NCI-H1092 treated with DMSO at 0.1 percent for 48 hours (cell line): ENCODE measurements around the gene GNAO1.

ENCODE experiments used
- DNase-seq: peaks from one replicate; lab custom pipeline; 2025; lab: John Stamatoyannopoulos, UW

Gene GNAO1

GRCh38 chr16:56265746-56266145, 74.5 kb downstream of the GNAO1 start:
- no peak for DNase-seq

GRCh38 chr16:56266641-56267607, 75.6 kb downstream of the GNAO1 start:
- no peak for DNase-seq

- DNase-seq, result no peak
Measured at GRCh38 chr16:56267888-56268287, 76.6 kb downstream of the GNAO1 start.

- DNase-seq, result no peak
Measured at GRCh38 chr16:56268799-56269198, 77.5 kb downstream of the GNAO1 start.

- no peak for DNase-seq
Measured at GRCh38 chr16:56269281-56269680, 78.0 kb downstream of the GNAO1 start.

- DNase-seq, result peak; percentile 75
Measured at GRCh38 chr16:56269811-56270684, 78.8 kb downstream of the GNAO1 start.

- no peak for DNase-seq
Measured at GRCh38 chr16:56270828-56271227, 79.5 kb downstream of the GNAO1 start.

GRCh38 chr16:56272583-56272894, 81.2 kb downstream of the GNAO1 start:
- DNase-seq, result no peak

GRCh38 chr16:56273615-56274014, 82.3 kb downstream of the GNAO1 start:
- no peak for DNase-seq

GRCh38 chr16:56274369-56274768, 83.1 kb downstream of the GNAO1 start:
- DNase-seq, result no peak

GRCh38 chr16:56275076-56275475, 83.8 kb downstream of the GNAO1 start:
- DNase-seq, result no peak

- no peak for DNase-seq
Measured at GRCh38 chr16:56275801-56276200, 84.5 kb downstream of the GNAO1 start.

GRCh38 chr16:56277075-56277474, 85.8 kb downstream of the GNAO1 start:
- no peak for DNase-seq

GRCh38 chr16:56278196-56278855, 87.0 kb downstream of the GNAO1 start:
- no peak for DNase-seq

GRCh38 chr16:56279132-56279531, 87.8 kb downstream of the GNAO1 start:
- DNase-seq, result no peak

- DNase-seq, result no peak
Measured at GRCh38 chr16:56279914-56280313, 88.6 kb downstream of the GNAO1 start.

- DNase-seq, result peak; percentile 35
Measured at GRCh38 chr16:56281249-56281805, 90.0 kb downstream of the GNAO1 start.

- DNase-seq, result no peak
Measured at GRCh38 chr16:56282451-56282850, 91.2 kb downstream of the GNAO1 start.

- no peak for DNase-seq
Measured at GRCh38 chr16:56284521-56284920, 93.2 kb downstream of the GNAO1 start.

GRCh38 chr16:56286809-56287208, 95.5 kb downstream of the GNAO1 start:
- DNase-seq, result no peak

GRCh38 chr16:56288019-56288418, 96.7 kb downstream of the GNAO1 start:
- peak; percentile 82 for DNase-seq

- no peak for DNase-seq
Measured at GRCh38 chr16:56289416-56289815, 98.1 kb downstream of the GNAO1 start.
